Thyroid gland (tissue), 4 donors: ENCODE data around the gene CLMP.

Source experiments
- CTCF ChIP-seq, 6 experiments: fragments of 200-600 bp in 3 of 6; fragments of 450-650 bp in 3 of 6; sonication (generic) in 3 of 6; IDR thresholded peaks; one replicate each; pipeline ENCODE4 v1.5.1; 2016 to 2019; ENCODE audit warnings: antibody characterized with exemption in 6 of 6, mild to moderate bottlenecking in 2 of 6, inconsistent platforms in 1 of 6, moderate library complexity in 1 of 6
- POLR2A ChIP-seq, 2 donors: fragments of 450-650 bp; IDR thresholded peaks; one replicate each; pipeline ENCODE4 v1.6.1; 2017; ENCODE audit warnings: antibody characterized with exemption in 2 of 2, mild to moderate bottlenecking in 2 of 2, moderate library complexity in 1 of 2

GRCh38 chr11:123063826-123064657 lies 131.0 kb downstream of the CLMP start:
- TF ChIP-seq CTCF (IDR thresholded peaks at IDR 0.05) = no peak
- TF ChIP-seq POLR2A (IDR thresholded peaks at IDR 0.05) = no peak
